Naive B cell (primary cell): ENCODE measurements around the gene ZNF442. TPM values are rescaled to one million over a fixed set of nuclear protein-coding genes. Genes with fewer than 3 reads are reported as not detected.
"Not testable (repeated sequence)": the region's sequence is repeated elsewhere in the genome, so short reads cannot be mapped to it uniquely, and the experiment has no call there.

ENCODE experiments used
- ATAC-seq, 2 donors: fragments of 150-1000 bp; cut with Tn5 transposase; 2 replicates each; pipeline ENCODE4 v1.10.0; 2021; ENCODE audit warnings: low read depth in 2 of 2, mild to moderate bottlenecking in 2 of 2, moderate library complexity in 2 of 2
- DNase-seq: peaks from one replicate; pipeline ENCODE4 v3.0.0; 2022
- H3K27ac Mint-ChIP-seq, 6 donors: one replicate each; pipeline ENCODE4 v1.8.0; 2020 to 2022; ENCODE audit warnings: mild to moderate bottlenecking in 6 of 6, mixed read lengths in 6 of 6, moderate library complexity in 5 of 6, inconsistent platforms in 2 of 6
- H3K27me3 Mint-ChIP-seq, 3 donors: one replicate each; pipeline ENCODE4 v1.8.0; 2021 to 2022; ENCODE audit warnings: mixed read lengths in 3 of 3, mild to moderate bottlenecking in 1 of 3
- H3K36me3 Mint-ChIP-seq, 2 donors: one replicate each; pipeline ENCODE4 v1.8.0; 2020 to 2022; ENCODE audit warnings: mixed read lengths in 2 of 2, inconsistent platforms in 1 of 2, mild to moderate bottlenecking in 1 of 2
- H3K4me1 Mint-ChIP-seq, 3 donors: one replicate each; pipeline ENCODE4 v1.8.0; 2020 to 2022; ENCODE audit warnings: mixed read lengths in 3 of 3, inconsistent platforms in 1 of 3, mild to moderate bottlenecking in 1 of 3, moderate library complexity in 1 of 3
- H3K4me3 Mint-ChIP-seq, 8 donors: one replicate each; pipeline ENCODE4 v1.8.0; 2020 to 2022; ENCODE audit warnings: mild to moderate bottlenecking in 8 of 8, mixed read lengths in 8 of 8, moderate library complexity in 8 of 8, inconsistent platforms in 2 of 8
- H3K9me3 Mint-ChIP-seq, 7 donors: one replicate each; pipeline ENCODE4 v1.8.0; 2020 to 2022; ENCODE audit warnings: mixed read lengths in 7 of 7, mild to moderate bottlenecking in 5 of 7, inconsistent platforms in 2 of 7, moderate library complexity in 1 of 7
- polyA plus RNA-seq, 6 donors: library from polyadenylated mRNA; unstranded; fragments of 300-500 nt; fragmentation: Illumina TruSeq; gene quantifications; one replicate each; pipeline ENCODE4 v1.2.3, GENCODE V29; 2021; ENCODE audit warnings: low read depth in 6 of 6

ZNF442 gene
- polyA plus RNA-seq, result 1 to 10 TPM in 5 of 6 donors, not detected in 1; 1.7 to 2.5 (median 2.1) TPM

DNA sequence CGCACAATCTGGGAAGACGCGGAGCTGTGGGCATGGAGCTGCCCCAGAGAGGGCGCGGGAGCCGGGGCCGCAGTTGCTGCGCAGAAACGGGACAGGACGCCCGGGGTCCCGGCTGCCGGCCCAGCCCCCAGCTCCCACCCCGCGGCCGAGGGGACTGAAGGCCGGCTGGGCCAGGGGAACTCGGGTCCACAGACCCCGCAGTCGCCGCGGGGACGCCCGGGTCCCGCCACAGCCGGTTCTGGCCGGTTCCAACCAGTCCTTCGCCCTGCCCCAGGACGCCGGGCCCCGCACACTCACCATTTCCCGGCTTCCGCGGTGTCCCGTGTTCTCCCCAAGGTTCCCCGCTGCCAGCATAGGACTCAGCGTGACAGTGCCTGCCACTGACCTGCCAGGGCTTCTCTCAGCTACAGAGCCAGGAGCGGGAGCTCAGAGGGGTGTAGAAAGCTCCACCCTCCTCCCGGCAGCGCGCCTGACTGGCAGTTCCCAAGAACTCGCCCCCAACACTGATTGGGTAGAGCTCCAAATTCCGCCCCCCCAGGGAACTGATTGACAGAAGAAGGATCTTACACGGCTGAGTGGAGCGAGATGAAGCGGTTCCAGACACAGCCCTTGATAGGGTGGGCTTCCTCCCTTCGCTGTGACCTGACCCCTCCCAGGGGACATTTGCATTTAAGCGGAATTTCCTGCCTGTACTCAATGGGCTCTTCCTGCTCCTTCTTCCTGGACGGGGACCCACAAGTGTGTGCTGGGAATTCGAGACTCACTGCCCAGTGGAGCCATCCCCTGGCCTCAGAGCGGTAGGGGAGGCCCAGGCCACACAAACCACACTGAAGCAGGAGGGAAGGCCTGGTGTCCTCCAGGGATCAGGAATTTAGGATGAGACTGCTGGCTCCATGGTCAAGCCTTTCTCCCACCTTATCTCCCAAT is at the start of gene ZNF442:
Gene ZNF442 (minus strand): TSS at position 448 of the 927 bp plus-strand sequence. CDS start 2,052 bp downstream, outside the sequence.
- Mint-ChIP-seq H3K4me1 (peaks cover 16 to 43% (median 30%) of the 10 kb centered on the region in 3 donors), H3K9me3 (peaks cover 0 to 3% (median 0%) of the 10 kb centered on the region in 7 donors)

DNA sequence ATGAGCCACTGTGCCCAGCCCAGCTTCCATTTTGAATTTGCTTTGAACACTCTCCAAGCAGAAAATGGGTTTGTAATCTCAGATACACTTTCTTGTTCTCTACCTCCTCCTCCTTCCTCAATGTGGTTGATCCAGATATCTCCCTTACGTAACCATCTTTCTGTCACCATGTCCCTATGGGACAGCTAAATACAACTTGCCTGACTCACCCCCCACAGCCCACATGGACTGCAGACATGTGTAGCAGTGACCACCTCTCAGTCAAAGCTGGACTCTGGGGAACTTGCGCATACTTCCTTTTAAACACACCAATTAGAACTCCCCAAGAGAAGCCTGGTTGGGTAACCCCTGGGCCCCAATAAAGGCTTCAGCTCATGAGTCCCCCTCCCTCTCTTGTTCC is 46.4 kb upstream of the ZNF442 start:
- peaks cover 0 to 8% (median 0%) of the 10 kb centered on the region in 3 donors for H3K4me1 Mint-ChIP-seq
- no peak overlapping the region for H3K4me3 Mint-ChIP-seq
- DNase-seq (no peak), ATAC-seq (no peak)
- H3K27me3 Mint-ChIP-seq, result no peaks in the 10 kb centered on the region
- peaks cover 8 to 10% of the 10 kb centered on the region in 2 donors for H3K36me3 Mint-ChIP-seq
- H3K27ac Mint-ChIP-seq, result no peak overlapping the region
- H3K9me3 Mint-ChIP-seq, result peaks cover 0 to 14% (median 5%) of the 10 kb centered on the region in 7 donors

More for the DNA sequence above, at the start of gene ZNF442:
- Mint-ChIP-seq H3K27me3 (no peaks in the 10 kb centered on the region), H3K4me3 (peak within 1 kb of the TSS; percentile 95 to 98 (median 96)), H3K36me3 (no peaks in the 10 kb centered on the region), H3K27ac (peak within 1 kb of the TSS; percentile 54 to 91 (median 87))
- DNase-seq (peak; percentile 77), ATAC-seq (peak; percentile 94 to 95)

DNA sequence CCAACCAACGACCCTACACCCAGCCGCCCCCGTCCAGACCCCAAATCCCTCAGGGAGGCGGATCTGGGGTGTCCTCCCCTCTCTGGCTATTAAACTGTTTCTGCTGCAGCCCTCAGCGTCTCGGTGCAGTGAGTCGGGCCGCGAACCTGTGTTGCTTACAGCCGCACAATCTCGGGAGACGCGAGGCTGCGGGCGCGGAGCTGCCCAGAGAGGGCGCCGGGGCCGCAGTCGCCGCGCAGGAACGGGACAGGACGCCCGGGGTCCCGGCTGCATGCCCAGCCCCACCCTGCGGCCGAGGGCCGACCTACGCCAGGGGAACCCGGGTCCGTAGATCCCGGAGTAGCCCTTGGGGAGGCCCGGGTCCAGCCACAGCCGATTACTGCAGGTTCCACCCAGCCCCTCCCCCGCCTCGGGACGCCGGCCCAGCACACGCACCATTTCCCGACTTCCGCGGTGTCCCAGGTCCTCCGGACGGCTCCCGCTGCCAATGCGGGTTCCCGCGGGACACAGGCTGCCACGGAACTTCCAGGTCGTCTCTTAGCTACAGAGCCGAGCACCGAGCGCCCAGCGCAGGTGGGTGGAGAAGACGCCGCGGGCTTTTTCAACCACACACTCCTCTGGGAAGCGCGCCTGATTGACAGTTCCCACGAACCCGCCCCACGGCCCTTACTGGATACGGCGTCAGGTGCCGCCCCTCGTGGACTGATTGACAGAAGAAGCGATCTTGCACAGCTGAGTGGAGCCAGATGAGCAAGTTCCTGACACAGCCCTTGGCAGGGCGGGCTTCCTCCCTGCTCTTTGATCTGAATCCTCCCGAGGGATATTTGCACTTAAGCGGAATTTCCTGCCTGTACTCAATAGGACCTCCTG is 35.4 kb upstream of the ZNF442 start, which contains the start of gene ZNF799:
Gene ZNF799 (minus strand): TSS at position 639 of the 870 bp plus-strand sequence. CDS start 201 bp downstream, at position 438.
- H3K4me3 Mint-ChIP-seq, result peak within 1 kb of the TSS; percentile 93 to 98 (median 96)
- peak within 1 kb of the TSS; percentile 72 to 98 (median 93) for H3K27ac Mint-ChIP-seq
- no peaks in the 10 kb centered on the region for H3K27me3 Mint-ChIP-seq
- H3K4me1 Mint-ChIP-seq, result peaks cover 19 to 38% (median 31%) of the 10 kb centered on the region in 3 donors
- H3K9me3 Mint-ChIP-seq, result peaks cover 0 to 2% (median 0%) of the 10 kb centered on the region in 7 donors
- no peaks in the 10 kb centered on the region for H3K36me3 Mint-ChIP-seq
- DNase-seq, result peak; percentile 79
- peak; percentile 92 for ATAC-seq

DNA sequence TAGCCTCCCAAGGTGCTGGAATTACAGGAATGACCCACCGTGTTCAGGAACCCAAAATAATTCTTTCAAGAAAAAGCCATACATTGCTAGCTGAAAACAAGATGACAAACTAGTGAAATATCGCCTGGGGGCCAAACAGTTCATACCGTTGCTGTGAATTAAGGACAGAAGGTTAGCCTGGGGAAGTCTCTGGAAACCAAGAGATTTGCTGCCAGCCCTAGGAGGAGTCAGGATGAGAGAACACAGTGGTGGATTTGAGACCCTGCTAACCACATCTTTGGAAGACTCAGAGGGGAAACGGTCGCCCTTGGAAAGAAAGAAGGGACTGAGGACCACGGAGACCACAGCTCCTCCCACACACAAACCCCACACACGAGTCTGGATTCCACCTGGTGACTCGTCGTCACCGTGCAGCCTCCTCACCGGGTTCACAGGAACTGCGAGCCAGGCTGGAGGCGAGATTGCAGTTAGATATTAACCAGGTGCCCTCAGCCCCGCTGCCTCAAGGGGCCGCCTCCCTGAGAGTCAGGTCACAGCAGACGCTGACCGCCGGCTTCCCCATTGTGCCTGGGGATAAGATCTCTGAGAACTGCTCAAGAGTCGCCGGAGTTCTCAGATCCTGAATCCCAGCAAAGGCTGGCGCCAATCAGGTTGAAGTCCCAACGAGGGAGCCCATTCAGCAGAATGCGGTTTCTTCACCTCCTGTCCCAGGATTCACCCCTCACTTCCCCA is 34.6 kb upstream of the ZNF442 start:
- H3K9me3 Mint-ChIP-seq, H3K27me3 Mint-ChIP-seq, H3K36me3 Mint-ChIP-seq: not testable (repeated sequence)
- H3K4me3 Mint-ChIP-seq, result peak overlapping the region; percentile 93 to 98 (median 96)
- ATAC-seq (peak; percentile 45 to 51), DNase-seq (peak; percentile 16)
- peak overlapping the region; percentile 18 to 82 (median 76) for H3K27ac Mint-ChIP-seq
- H3K4me1 Mint-ChIP-seq, result peaks cover 19 to 38% (median 31%) of the 10 kb centered on the region in 3 donors

DNA sequence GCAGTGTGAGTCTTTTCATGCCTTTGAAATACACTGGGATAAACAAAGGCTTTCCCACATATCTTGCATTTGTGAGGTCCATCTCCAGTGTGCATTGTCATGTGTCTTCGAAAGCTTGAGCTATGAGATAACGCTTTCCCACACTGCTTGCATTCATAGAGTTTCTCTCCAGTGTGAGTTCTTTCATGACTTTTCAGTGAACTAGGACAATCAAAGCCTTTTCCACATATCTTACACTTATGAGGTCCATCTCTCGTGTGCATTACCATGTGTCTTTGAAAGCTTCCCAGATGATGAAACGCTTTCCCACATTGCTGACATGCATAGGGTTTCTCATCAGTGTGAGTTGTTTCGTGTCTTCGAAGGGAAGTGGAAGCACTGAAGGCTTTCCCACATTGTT is 25.7 kb upstream of the ZNF442 start:
- H3K27me3 Mint-ChIP-seq, ATAC-seq, H3K4me1 Mint-ChIP-seq, H3K4me3 Mint-ChIP-seq, DNase-seq, H3K27ac Mint-ChIP-seq: not testable (repeated sequence)
- H3K36me3 Mint-ChIP-seq, result peaks cover 26 to 32% of the 10 kb centered on the region in 2 donors
- H3K9me3 Mint-ChIP-seq, result peaks cover 0 to 18% (median 11%) of the 10 kb centered on the region in 7 donors

DNA sequence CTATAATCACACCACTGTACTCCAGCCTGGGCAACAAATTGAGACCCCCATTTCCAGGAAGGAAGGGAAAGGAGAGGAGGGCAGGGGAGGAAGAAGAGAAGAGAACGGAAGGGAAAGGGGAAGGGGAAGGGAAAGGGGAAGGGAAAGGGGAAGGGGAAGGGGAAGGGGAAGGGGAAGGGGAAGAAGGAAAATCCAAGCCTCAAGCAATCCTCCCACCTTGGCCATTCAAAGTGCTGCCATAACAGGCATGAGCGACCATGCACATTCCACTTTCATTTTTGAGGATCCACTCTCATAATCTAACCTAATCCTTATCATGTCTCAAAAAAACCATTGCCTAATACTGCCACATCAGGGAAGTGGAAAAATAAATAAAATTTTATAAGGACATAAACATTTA is 20.9 kb upstream of the ZNF442 start:
- H3K27ac Mint-ChIP-seq, ATAC-seq, DNase-seq, H3K27me3 Mint-ChIP-seq: not testable (repeated sequence)
- Mint-ChIP-seq H3K4me1 (peaks cover 5 to 25% (median 19%) of the 10 kb centered on the region in 3 donors), H3K9me3 (peaks cover 0 to 11% (median 8%) of the 10 kb centered on the region in 7 donors), H3K4me3 (peak overlapping the region in 1 of 8 donors; percentile 35), H3K36me3 (peaks cover 25 to 27% of the 10 kb centered on the region in 2 donors)

DNA sequence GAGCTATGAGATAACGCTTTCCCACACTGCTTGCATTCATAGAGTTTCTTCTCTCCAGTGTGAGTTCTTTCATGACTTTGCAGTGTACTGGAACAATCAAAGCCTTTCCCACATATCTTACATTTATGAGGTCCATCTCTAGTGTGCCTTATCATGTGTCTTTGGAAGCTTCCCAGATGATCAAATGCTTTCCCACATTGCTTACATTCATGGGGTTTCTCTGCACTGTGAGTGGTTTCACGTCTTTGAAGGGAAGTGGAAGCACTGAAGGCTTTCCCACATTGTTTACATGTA is 14.9 kb upstream of the ZNF442 start:
- H3K4me3 Mint-ChIP-seq, result peak overlapping the region in 1 of 8 donors; percentile 19
- H3K27me3 Mint-ChIP-seq, result no peaks in the 10 kb centered on the region
- peaks cover 0 to 14% (median 14%) of the 10 kb centered on the region in 3 donors for H3K4me1 Mint-ChIP-seq
- H3K36me3 Mint-ChIP-seq, result peaks cover 37 to 46% of the 10 kb centered on the region in 2 donors
- DNase-seq, result no peak
- ATAC-seq, result no peak
- H3K27ac Mint-ChIP-seq, result no peak overlapping the region
- peaks cover 20 to 47% (median 40%) of the 10 kb centered on the region in 7 donors for H3K9me3 Mint-ChIP-seq

DNA sequence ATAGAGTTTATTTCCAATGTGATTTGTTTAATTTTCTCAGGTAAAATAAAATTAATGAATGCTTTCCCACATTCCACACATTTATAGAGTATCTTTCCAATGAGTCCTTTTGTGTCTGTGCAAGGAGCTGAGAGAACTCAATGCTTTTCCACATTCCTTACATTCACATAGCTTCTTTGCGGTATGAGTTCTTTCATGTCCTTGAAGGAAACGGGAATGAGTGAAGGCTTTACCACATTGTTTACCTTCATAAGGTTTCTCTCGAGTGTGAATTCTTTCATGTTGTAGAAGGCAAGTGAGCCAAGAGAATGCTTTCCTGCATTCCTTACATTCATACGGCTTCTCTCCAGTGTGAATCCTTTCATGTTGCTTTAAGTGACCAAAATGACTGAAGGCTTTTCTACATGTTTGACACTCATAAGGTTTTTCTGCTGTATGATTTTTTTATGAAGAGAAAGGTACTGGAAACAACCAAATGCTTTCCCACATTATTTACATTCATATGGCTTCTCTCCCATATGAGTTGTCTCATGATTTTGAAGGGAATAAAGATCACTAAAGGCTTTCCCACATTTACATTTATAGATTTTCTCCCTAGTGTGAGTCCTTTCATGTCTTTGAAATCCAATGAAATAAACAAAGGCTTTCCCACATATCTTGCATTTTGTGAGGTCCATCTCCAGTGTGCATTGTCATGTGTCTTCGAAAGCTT is 14.4 kb upstream of the ZNF442 start:
- ATAC-seq (no peak), DNase-seq (no peak)
- Mint-ChIP-seq H3K27ac (no peak overlapping the region), H3K4me3 (peak overlapping the region in 1 of 8 donors; percentile 9), H3K4me1 (peaks cover 0 to 11% (median 10%) of the 10 kb centered on the region in 3 donors), H3K36me3 (peaks cover 37 to 46% of the 10 kb centered on the region in 2 donors), H3K27me3 (no peaks in the 10 kb centered on the region), H3K9me3 (peaks cover 20 to 47% (median 40%) of the 10 kb centered on the region in 7 donors)

DNA sequence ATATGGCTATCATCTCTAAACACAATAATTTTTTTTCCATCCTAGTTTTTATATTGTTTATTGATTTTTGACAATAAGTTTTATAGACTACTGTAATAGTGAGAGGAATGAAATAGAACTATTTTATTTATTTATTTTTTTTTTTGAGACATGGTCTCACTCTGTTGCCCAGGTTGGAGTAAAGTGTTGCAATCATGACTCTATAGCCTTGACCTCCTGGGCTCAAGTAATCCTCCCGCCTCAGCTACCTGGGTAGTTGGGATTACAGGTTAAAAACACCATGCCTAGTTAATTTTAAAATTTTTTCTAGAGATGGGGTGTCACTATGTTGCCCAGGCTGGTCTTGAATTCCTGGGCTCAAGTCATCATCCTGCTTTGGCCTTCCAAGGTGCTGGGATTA is 8.5 kb upstream of the ZNF442 start:
- no peak for ATAC-seq
- Mint-ChIP-seq H3K27me3 (no peaks in the 10 kb centered on the region), H3K4me3 (no peak overlapping the region), H3K9me3 (peaks cover 7 to 24% (median 15%) of the 10 kb centered on the region in 7 donors), H3K27ac (no peak overlapping the region), H3K36me3 (peaks cover 12 to 25% of the 10 kb centered on the region in 2 donors), H3K4me1 (peaks cover 0 to 2% (median 0%) of the 10 kb centered on the region in 3 donors)
- no peak for DNase-seq

DNA sequence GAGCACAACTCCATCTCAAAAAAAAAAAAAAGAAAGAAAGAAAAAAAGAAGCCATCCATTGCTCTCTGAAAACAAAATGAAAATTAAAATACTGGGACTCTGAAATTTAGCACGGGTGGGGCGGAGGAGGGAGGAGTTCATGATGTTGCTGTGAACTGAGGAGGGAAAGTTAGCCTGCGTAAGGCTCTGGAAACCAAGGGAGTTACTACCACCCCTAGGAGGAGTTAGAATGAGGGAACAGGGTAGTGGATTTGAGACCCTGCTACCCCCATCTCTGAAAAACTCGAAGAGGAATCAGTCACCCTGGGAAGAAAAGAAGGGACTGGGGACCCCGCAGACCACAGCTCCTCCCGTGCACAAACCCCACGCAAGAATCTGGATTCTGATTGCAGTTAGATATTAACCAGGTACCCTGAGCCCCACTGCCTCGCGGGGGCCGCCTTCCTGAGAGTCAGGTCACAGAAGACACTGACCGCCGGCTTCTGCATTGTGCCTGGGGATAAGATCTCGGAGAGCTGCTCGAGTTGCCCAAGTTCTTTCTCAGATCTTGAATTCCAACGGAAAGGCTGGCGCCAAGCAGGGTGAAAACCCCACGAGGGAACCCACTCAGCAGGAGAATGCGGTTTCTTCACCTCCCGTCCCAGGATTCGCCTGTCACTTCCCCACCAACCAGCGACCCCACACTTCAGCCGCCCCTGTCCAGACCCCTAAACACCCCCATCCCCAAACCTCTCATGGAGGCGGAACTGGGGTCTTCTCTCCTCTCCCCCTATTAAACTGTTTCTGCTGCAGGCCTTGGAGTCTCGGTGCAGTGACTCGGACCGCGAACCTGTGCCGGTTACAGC is 870 bp downstream of the ZNF442 start:
- no peak for DNase-seq
- Mint-ChIP-seq H3K27ac (peak overlapping the region in 4 of 6 donors; percentile 54 to 89 (median 78)), H3K4me1 (peaks cover 16 to 43% (median 30%) of the 10 kb centered on the region in 3 donors), H3K27me3 (no peaks in the 10 kb centered on the region), H3K4me3 (peak overlapping the region; percentile 95 to 98 (median 96)), H3K9me3 (peaks cover 0 to 3% (median 0%) of the 10 kb centered on the region in 7 donors), H3K36me3 (no peaks in the 10 kb centered on the region)
- no peak for ATAC-seq

DNA sequence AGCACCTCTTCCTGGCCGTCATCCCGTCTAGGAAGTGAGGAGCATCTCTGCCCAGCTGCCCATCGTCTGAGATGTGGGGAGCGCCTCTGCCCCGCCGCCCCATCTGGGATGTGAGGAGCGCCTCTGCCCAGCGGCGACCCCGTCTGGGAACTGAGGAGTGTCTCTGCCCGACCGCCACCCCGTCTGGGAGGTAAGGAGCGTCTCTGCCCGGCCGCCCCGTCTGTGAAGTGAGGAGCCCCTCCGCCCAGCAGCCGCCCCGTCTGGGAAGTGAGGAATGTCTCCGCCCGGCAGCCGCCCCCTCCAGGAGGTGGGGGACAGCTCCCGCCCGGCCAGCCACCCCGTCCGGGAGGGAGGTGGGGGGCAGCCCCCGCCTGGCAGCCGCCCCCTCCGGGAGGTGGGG is 3.2 kb downstream of the ZNF442 start:
- DNase-seq, H3K27me3 Mint-ChIP-seq, H3K4me3 Mint-ChIP-seq, H3K27ac Mint-ChIP-seq, H3K36me3 Mint-ChIP-seq, H3K9me3 Mint-ChIP-seq, ATAC-seq: not testable (repeated sequence)
- H3K4me1 Mint-ChIP-seq, result peaks cover 16 to 44% (median 25%) of the 10 kb centered on the region in 3 donors
